Lower leg skin (tissue), 3 donors: ENCODE measurements around the gene MGAT3.

Experiments
- CTCF ChIP-seq, 3 donors: fragments of 450-650 bp; IDR thresholded peaks; one replicate each; pipeline ENCODE4 v1.5.1; 2016; ENCODE audit warnings: antibody characterized with exemption in 3 of 3, mild to moderate bottlenecking in 3 of 3, moderate library complexity in 2 of 3
- POLR2A ChIP-seq, 2 donors: fragments of 450-650 bp; IDR thresholded peaks; one replicate each; pipeline ENCODE4 v1.6.1; 2016 to 2017; ENCODE audit warnings: antibody characterized with exemption in 2 of 2, mild to moderate bottlenecking in 1 of 2, moderate library complexity in 1 of 2

- TF ChIP-seq CTCF (IDR thresholded peaks at IDR 0.05) (no peak), POLR2A (IDR thresholded peaks at IDR 0.05) (no peak)
These were observed 11.8 kb upstream of the MGAT3 start for GRCh38 chr22:39444937-39445465.
